SW 1271 (cell line): ENCODE data around the gene MPDU1.
"Not testable (repeated sequence)": the region's sequence is repeated elsewhere in the genome, so short reads cannot be mapped to it uniquely, and the experiment has no call there.

Source experiments
- DNase-seq, 2 experiments: peaks; one replicate each; lab custom pipeline; 2025; lab: John Stamatoyannopoulos, UW

MPDU1 gene

GRCh38 chr17:7614425-7615264, 31.0 kb downstream of the MPDU1 start, which contains the start of gene FXR2:
FXR2 (minus strand) TSS chr17:7614897; CDS start chr17:7614532, 365 bp downstream.
- peak; percentile 98 to 99 for DNase-seq

- no peak for DNase-seq
Observed at GRCh38 chr17:7615265-7615747, 31.7 kb downstream of the MPDU1 start.

GRCh38 chr17:7618608-7619007, 35.0 kb downstream of the MPDU1 start:
- no peak for DNase-seq

GRCh38 chr17:7620835-7621234, 37.2 kb downstream of the MPDU1 start:
- no peak for DNase-seq

GRCh38 chr17:7623661-7624060, 40.0 kb downstream of the MPDU1 start:
- no peak for DNase-seq

- not testable (repeated sequence) for DNase-seq
Observed at GRCh38 chr17:7625749-7626148, 42.1 kb downstream of the MPDU1 start.

GRCh38 chr17:7626307-7626706, 42.7 kb downstream of the MPDU1 start:
- no peak for DNase-seq

- no peak for DNase-seq
Observed at GRCh38 chr17:7626956-7627249, 43.3 kb downstream of the MPDU1 start.

GRCh38 chr17:7627250-7628121, 43.8 kb downstream of the MPDU1 start, which contains the start of gene SAT2:
SAT2 (minus strand) TSS chr17:7627821; CDS start chr17:7627635, 186 bp downstream.
- DNase-seq: peak; percentile 84 to 86

- no peak for DNase-seq
Observed at GRCh38 chr17:7629939-7630571, 46.4 kb downstream of the MPDU1 start, which contains the start of gene SHBG. SHBG (plus strand) TSS chr17:7630135; CDS start chr17:7630173, 38 bp downstream.

GRCh38 chr17:7631398-7632380, 48.0 kb downstream of the MPDU1 start:
- no peak for DNase-seq

- DNase-seq: peak in 1 of 2 experiments; percentile 25
Observed at GRCh38 chr17:7632492-7632894, 48.8 kb downstream of the MPDU1 start.

GRCh38 chr17:7633093-7633492, 49.4 kb downstream of the MPDU1 start:
- no peak for DNase-seq

- DNase-seq: no peak
Observed at GRCh38 chr17:7634384-7634783, 50.7 kb downstream of the MPDU1 start.

GRCh38 chr17:7636163-7636562, 52.5 kb downstream of the MPDU1 start:
- DNase-seq: no peak
